AG09319 (cell line): Measurements from ENCODE around the gene SPTSSB.

Source experiments
- DNase-seq: peaks from one replicate; pipeline ENCODE4 v3.0.0-alpha.2; 2010; ENCODE audit warnings: low read depth; ENCODE audit errors: extremely low read depth
- TF ChIP-seq, protein P1 (sequence below): IDR thresholded peaks from 2 replicates; pipeline ENCODE4 v1.5.1; 2011; ENCODE audit warnings: low read depth, mild to moderate bottlenecking, inconsistent platforms, low read length, moderate library complexity

The SPTSSB gene

DNA sequence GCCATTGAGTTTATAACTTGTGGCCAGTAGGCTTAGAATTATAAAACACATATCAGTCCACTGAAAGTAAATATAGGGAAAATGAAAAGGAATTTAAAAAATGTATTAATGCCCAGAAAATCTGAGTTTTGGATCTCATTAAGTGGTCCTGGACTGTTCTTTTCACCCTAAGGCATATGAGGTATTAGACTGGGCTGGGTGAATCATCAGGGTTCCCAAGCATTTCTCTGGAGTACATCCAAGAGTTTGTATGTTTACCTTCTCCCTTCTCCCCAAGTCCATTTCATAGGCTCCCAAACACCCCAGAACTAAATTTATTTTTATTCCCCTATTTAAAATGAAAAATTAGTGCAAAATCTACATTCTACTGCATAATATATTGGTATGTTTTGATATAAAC, 31.9 kb upstream of the SPTSSB start:
- DNase-seq = no peak
- TF ChIP-seq, protein P1, sequence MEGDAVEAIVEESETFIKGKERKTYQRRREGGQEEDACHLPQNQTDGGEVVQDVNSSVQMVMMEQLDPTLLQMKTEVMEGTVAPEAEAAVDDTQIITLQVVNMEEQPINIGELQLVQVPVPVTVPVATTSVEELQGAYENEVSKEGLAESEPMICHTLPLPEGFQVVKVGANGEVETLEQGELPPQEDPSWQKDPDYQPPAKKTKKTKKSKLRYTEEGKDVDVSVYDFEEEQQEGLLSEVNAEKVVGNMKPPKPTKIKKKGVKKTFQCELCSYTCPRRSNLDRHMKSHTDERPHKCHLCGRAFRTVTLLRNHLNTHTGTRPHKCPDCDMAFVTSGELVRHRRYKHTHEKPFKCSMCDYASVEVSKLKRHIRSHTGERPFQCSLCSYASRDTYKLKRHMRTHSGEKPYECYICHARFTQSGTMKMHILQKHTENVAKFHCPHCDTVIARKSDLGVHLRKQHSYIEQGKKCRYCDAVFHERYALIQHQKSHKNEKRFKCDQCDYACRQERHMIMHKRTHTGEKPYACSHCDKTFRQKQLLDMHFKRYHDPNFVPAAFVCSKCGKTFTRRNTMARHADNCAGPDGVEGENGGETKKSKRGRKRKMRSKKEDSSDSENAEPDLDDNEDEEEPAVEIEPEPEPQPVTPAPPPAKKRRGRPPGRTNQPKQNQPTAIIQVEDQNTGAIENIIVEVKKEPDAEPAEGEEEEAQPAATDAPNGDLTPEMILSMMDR = no peak

DNA sequence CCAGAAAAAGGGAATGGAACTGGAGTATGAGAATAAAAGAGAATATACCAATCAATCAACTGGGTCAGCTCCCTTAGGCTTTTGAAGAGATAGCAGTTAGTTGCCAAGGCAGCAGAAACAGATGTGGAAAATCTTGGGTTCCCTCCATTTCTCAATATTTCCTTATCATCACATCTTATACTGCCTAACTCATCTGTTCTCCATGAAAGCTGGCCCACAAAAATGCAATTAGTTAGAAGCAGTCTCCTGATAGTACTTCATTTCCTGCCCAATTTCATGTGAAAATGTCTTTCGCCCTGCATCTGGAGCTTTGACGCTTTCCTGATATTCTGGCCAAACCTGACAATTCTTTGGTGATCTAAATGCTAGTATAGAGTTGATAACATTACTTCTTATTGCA, 30.1 kb upstream of the SPTSSB start:
- no peak for DNase-seq
- TF ChIP-seq, protein P1 = no peak

DNA sequence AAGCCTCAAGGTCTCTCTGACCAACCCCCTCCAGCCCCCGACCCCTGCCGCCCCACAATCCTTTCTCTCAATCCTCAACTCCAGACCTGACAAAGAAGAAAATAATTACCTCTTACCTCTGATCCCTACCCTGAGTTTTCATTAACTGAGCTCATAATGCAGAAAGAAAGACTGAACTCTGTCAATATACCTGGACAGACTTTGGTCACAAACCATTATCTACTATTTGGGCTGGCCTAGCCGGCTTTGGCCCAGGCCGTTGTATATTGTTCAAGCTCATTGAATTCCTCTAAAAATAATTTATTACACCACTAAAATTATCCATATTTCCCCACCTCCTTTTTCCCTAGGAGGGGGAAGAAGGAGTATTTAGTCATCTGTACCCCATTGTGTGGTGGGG, 29.3 kb upstream of the SPTSSB start:
- no peak for DNase-seq
- TF ChIP-seq, protein P1 = no peak

DNA sequence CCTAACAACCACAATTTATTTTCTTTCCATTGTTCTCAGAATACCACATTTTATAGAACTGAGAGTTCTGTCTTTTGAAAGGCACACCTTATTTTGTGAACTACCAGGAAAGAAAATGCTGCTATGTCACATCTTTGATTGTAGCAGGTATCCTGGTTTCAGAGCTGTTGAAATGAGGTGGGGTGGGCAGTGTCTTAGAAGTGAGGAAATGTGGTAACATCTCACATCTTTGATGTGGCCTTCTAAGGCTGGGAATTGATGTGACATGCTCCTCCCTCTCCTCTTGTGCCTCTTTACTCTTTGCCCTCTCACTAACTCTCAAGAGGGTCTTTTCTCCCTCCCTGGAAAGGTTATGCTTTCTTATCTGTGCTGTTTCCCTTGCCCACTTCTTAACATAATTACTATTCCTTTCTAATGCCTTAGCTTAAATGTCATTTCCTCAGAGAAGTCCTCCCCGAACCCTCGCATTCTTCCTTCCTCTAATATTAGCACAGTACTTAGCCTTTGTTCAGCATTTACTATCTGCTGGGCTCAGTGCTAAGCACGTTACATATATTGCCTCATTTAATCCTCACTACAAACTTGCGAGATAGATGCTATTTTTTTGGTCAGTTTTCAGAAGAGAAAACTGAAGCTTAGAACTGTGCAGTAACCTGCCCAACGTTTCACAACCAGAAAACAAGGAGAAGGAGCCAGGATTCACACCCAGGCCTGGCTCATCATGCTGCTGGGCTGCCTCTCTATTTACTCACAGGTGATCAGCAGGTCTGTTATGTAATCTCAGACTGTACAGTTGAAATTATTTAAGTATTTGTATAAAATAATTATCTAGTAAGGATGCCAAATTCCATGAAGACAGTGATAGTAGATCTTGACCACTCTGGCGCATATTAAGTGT, 24.0 kb upstream of the SPTSSB start:
- TF ChIP-seq, protein P1 = no peak
- no peak for DNase-seq

DNA sequence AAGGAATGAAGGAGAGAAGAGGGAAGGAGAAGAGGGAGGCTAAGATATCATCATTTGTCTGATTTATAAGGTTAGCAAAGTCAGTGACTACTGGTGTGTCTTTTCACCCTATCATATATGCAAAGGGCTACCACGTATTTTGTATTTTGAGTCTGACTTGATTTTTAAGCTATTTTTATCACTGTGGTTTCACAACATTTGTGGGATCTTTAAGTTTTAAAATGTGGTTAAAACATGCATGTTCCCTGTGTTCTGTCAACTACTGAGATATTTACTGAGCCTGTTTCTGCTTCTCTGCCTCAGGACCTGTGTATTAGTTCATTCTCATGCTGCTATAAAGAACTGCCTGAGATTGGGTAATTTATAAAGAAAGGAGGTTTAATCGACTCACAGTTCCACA, 22.5 kb upstream of the SPTSSB start:
- DNase-seq = no peak
- TF ChIP-seq, protein P1 = no peak

DNA sequence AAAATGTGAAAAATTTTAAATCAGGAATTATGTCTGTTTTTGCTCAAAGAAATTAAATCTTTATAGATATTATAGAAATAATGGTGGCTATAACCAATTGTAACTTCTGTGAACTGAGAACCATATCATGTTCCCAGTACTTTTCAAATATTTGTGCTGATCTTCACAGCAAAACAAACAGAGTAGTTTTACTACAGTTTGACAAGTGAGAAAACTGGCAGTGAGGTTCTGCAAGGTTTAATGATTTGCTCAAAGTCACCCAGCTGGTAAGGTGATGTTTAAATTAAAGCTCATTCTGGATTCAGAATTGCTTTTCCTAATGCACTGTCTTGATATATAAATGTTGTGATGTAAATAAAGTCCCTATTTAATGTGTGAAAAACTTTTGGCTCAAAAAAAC, 22.0 kb upstream of the SPTSSB start:
- TF ChIP-seq, protein P1 = no peak
- no peak for DNase-seq

DNA sequence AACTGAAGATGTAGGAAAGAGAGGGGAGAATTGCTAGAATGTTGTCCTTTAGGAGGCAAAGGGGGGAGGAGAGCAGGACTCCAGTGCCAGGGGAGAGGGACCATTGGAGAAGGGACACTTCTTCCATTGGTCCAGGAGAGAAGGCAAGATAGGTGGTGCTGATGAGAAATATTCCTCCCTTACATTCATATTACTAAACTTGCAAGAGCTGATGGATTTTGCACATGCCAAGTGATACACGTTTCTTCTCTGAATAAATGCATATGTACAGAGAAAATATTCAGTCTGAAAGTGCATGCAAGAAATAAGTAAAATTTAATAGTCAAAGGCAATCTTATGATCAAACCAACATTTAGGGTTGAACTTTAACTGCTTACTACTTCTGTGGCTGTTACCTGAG, 21.5 kb upstream of the SPTSSB start:
- TF ChIP-seq, protein P1 = no peak
- DNase-seq = no peak
